DND-41 (cell line): ENCODE measurements around the gene CDH12.

ENCODE experiments used
- ATAC-seq: fragments of 200-7000 bp; cut with Tn5 transposase; 3 replicates; pipeline ENCODE4 v1.9.1; 2021; ENCODE audit warnings: low read depth; ENCODE audit not compliant: insufficient read depth
- DNase-seq: peaks from one replicate; pipeline ENCODE4 v3.0.0-alpha.2; 2020
- H2AFZ ChIP-seq: 2 replicates; pipeline ENCODE4 v1.6.0; 2012; ENCODE audit warnings: low read depth, low read length
- H3K27ac ChIP-seq: 2 replicates; pipeline ENCODE4 v1.5.1; 2012; ENCODE audit warnings: low read length, inconsistent platforms
- H3K27me3 ChIP-seq: fragments of 200-600 bp; sonication (generic); 2 replicates; pipeline ENCODE4 v1.6.0; 2012; ENCODE audit warnings: low read length, mild to moderate bottlenecking, inconsistent platforms; ENCODE audit not compliant: insufficient read depth, poor library complexity
- H3K36me3 ChIP-seq: 2 replicates; pipeline ENCODE4 v1.5.1; 2012; ENCODE audit warnings: low read length, inconsistent platforms; ENCODE audit not compliant: insufficient read depth
- H3K4me1 ChIP-seq: 2 replicates; pipeline ENCODE4 v1.5.1; 2012; ENCODE audit warnings: mild to moderate bottlenecking, low read length; ENCODE audit not compliant: insufficient read depth
- H3K4me2 ChIP-seq: 2 replicates; pipeline ENCODE4 v1.6.0; 2012; ENCODE audit warnings: mild to moderate bottlenecking, moderate library complexity, low read length, inconsistent platforms; ENCODE audit not compliant: insufficient read depth
- H3K4me3 ChIP-seq, 2 experiments: fragments of 200-600 bp in 1 of 2; shearing (Covaris generic) in 1 of 2; 2 replicates each; pipeline ENCODE4 v1.5.1; 2012 to 2016; ENCODE audit warnings: inconsistent platforms in 2 of 2, low read length in 2 of 2, mild to moderate bottlenecking in 2 of 2, low read depth in 1 of 2, moderate library complexity in 1 of 2
- H3K79me2 ChIP-seq: 2 replicates; pipeline ENCODE4 v1.6.0; 2012; ENCODE audit warnings: low read length, inconsistent platforms; ENCODE audit not compliant: insufficient read depth
- H3K9ac ChIP-seq: 2 replicates; pipeline ENCODE4 v1.6.0; 2012; ENCODE audit warnings: low read depth, mild to moderate bottlenecking, inconsistent platforms, low read length, moderate library complexity
- H3K9me3 ChIP-seq: 2 replicates; pipeline ENCODE4 v1.5.1; 2012; ENCODE audit warnings: low read length, moderate library complexity, mild to moderate bottlenecking, inconsistent platforms; ENCODE audit not compliant: insufficient read depth, severe bottlenecking
- H4K20me1 ChIP-seq: 2 replicates; pipeline ENCODE4 v1.6.0; 2012; ENCODE audit warnings: low read length; ENCODE audit not compliant: insufficient read depth
- EZH2 ChIP-seq: IDR thresholded peaks from 3 replicates; pipeline ENCODE4 v1.6.1; 2012; ENCODE audit warnings: borderline replicate concordance, low read depth, mild to moderate bottlenecking, moderate library complexity, low read length, inconsistent platforms; ENCODE audit not compliant: severe bottlenecking
- TF ChIP-seq, protein P1 (sequence below): IDR thresholded peaks from 2 replicates; pipeline ENCODE4 v1.5.1; 2012; ENCODE audit warnings: borderline replicate concordance, low read length, moderate library complexity, mild to moderate bottlenecking; ENCODE audit not compliant: poor library complexity, severe bottlenecking; ENCODE audit errors: extremely low read depth

Gene CDH12

GRCh38 chr5:22899341-22899740, 46.2 kb upstream of the CDH12 start:
- no peaks in the 10 kb centered on the region for H3K36me3 ChIP-seq
- ATAC-seq: no peak
- no peak for DNase-seq

DNA sequence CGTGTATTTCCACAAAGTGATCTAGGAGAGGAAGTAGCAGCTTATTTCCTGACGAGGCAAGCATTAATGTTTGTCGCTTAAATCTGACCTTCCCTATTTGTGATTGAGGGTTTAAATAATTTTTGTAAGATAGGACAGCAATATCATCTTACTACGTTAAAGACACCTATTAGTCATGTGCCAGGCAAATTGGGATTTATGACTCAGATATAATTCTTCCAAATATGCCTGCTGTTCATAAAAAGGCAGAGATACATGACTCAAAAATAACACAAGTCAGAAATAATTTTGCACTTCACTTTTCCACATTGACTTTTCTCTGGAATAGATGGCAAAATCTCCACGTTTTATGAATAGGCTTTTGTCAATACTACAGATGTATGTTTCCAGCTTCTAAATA, 43.0 kb upstream of the CDH12 start:
- DNase-seq: no peak
- Histone ChIP-seq H4K20me1 (no peaks in the 10 kb centered on the region), H3K9me3 (peaks cover 6% of the 10 kb centered on the region), H3K4me1 (no peaks in the 10 kb centered on the region), H2AFZ (no peak overlapping the region), H3K4me2 (no peak overlapping the region), H3K9ac (no peak overlapping the region), H3K36me3 (no peaks in the 10 kb centered on the region), H3K79me2 (no peaks in the 10 kb centered on the region), H3K4me3 (no peak overlapping the region), H3K27ac (no peak overlapping the region), H3K27me3 (no peaks in the 10 kb centered on the region)
- ATAC-seq: no peak
- TF ChIP-seq, protein P1, sequence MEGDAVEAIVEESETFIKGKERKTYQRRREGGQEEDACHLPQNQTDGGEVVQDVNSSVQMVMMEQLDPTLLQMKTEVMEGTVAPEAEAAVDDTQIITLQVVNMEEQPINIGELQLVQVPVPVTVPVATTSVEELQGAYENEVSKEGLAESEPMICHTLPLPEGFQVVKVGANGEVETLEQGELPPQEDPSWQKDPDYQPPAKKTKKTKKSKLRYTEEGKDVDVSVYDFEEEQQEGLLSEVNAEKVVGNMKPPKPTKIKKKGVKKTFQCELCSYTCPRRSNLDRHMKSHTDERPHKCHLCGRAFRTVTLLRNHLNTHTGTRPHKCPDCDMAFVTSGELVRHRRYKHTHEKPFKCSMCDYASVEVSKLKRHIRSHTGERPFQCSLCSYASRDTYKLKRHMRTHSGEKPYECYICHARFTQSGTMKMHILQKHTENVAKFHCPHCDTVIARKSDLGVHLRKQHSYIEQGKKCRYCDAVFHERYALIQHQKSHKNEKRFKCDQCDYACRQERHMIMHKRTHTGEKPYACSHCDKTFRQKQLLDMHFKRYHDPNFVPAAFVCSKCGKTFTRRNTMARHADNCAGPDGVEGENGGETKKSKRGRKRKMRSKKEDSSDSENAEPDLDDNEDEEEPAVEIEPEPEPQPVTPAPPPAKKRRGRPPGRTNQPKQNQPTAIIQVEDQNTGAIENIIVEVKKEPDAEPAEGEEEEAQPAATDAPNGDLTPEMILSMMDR: no peak
- TF ChIP-seq EZH2: no peak

More at GRCh38 chr5:22899341-22899740, 46.2 kb upstream of the CDH12 start:
- H3K4me1 ChIP-seq: no peaks in the 10 kb centered on the region
- H3K9me3 ChIP-seq: peaks cover 6% of the 10 kb centered on the region
- no peak overlapping the region for H3K9ac ChIP-seq
- H3K4me2 ChIP-seq: no peak overlapping the region
- TF ChIP-seq, protein P1: no peak
- TF ChIP-seq EZH2: no peak
- no peaks in the 10 kb centered on the region for H4K20me1 ChIP-seq
- H3K4me3 ChIP-seq: no peak overlapping the region
- no peak overlapping the region for H2AFZ ChIP-seq
- no peak overlapping the region for H3K27ac ChIP-seq
- no peaks in the 10 kb centered on the region for H3K79me2 ChIP-seq
- H3K27me3 ChIP-seq: no peaks in the 10 kb centered on the region

- Histone ChIP-seq H2AFZ (no peak overlapping the region), H3K9ac (no peak overlapping the region), H3K27me3 (no peaks in the 10 kb centered on the region), H3K79me2 (no peaks in the 10 kb centered on the region), H3K27ac (no peak overlapping the region), H3K4me1 (no peaks in the 10 kb centered on the region), H3K36me3 (no peaks in the 10 kb centered on the region), H3K9me3 (no peaks in the 10 kb centered on the region), H4K20me1 (no peaks in the 10 kb centered on the region), H3K4me2 (no peak overlapping the region), H3K4me3 (no peak overlapping the region)
- TF ChIP-seq, protein P1: no peak
- no peak for TF ChIP-seq EZH2
- ATAC-seq: no peak
- DNase-seq: no peak
These were observed 39.3 kb upstream of the CDH12 start for GRCh38 chr5:22892441-22892840.

DNA sequence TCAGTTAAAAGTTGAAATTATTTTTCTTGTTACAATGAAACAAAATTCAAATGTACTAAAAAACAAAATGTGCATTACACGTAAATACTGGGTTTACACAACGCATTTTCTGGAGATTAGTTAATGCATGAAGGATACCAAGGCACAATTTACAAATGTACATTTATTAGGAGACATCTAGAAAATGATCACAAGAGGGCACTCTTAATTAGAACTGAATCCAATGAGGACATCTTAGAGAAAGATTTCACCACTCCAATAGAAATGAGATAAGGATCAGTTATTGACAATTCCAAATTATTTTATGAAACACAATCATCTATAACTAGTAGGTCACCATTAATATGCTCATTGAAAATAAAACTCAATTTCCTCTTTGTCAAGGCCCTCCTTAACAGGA, 36.6 kb upstream of the CDH12 start:
- Histone ChIP-seq H3K27ac (no peak overlapping the region), H3K9me3 (no peaks in the 10 kb centered on the region), H3K4me1 (no peaks in the 10 kb centered on the region), H3K9ac (no peak overlapping the region), H3K4me2 (no peak overlapping the region), H3K27me3 (no peaks in the 10 kb centered on the region), H3K79me2 (no peaks in the 10 kb centered on the region), H4K20me1 (no peaks in the 10 kb centered on the region), H3K4me3 (no peak overlapping the region), H3K36me3 (no peaks in the 10 kb centered on the region), H2AFZ (no peak overlapping the region)
- ATAC-seq: no peak
- TF ChIP-seq, protein P1: no peak
- no peak for TF ChIP-seq EZH2
- DNase-seq: no peak
